ENCODE data around the gene GCNT4.
A peak's percentile ranks its signal among the peaks of the same experiment; 100 is the strongest.

GCNT4 gene

GRCh38 chr5:75016896-75017295 is 35.5 kb downstream of the GCNT4 start:
- peak; percentile 22 for DNase-seq (ENCODE audit: low read depth)

- no peak for DNase-seq (ENCODE audit: low read depth)
Measured at GRCh38 chr5:75012748-75013147, 39.6 kb downstream of the GCNT4 start.

GRCh38 chr5:75010838-75011237 is 41.5 kb downstream of the GCNT4 start:
- DNase-seq (ENCODE audit: low read depth): no peak

- DNase-seq (ENCODE audit: low read depth): no peak
Measured at GRCh38 chr5:75009556-75010345, 42.6 kb downstream of the GCNT4 start.

DNA sequence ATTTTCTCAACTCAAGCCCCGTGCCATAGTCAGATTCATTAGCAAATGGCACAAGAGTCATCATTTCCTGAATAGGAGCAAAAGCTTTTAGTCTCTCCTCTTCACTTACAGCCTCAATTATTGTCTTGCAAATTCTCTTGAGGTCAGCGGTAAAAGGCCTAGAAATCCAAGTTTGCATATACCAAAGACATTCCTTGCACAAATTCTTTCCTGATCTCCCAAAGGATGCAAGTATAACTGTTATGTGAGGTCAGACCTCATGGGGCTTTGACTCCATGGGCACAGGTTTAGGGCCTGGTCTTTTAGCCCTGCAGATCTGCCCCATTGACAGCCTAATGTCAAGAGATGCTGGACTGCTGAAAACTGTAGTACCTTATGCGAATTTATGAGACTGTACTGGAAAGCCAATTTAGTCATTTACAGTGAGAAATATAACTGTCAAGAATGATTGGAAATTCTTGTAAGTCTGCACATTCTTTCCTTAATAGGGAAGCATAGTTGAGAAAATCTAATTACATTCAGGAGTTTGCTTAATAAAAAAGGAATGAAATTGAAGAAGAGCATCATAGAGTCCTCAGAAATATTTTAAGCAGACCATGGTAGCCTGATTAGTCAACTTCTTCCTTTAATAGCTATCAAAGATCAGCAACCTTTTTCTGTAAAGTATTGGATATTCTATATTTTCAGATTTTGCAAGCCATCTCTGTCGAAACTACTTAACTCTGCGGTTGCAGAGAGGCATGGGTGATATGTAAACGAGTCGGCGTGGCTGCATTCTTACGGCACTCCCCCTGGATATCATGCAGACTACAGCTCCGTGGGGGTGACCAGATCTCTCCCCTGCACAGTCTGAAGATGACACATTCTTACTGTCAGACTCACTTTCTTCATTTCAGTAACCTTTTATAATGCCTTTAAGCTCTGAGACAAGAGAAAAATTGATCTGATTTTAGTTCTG is 45.2 kb downstream of the GCNT4 start:
- DNase-seq (ENCODE audit: low read depth): peak; percentile 83

DNA sequence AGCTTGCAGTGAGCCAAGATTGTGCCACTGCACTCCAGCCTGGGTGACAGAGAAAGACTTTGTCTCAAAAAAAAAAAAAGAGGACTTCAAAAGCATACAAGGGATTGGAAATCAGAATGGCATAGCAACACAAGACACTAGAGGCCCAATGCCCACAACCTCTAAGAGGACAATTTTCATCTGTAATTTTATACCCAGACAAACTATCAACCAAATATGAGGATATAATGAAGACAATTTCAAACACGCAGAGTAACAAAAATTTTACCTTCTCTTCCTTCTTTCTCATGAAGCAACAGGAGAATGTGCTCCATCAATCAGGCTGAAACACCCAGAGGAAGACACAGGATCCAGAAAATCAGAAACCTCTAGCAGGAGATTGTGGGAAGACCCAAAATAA is 46.8 kb downstream of the GCNT4 start:
- DNase-seq (ENCODE audit: low read depth): no peak

Measured in EH (cell line).